Measurements from ENCODE around the gene GABRG3. TPM values are rescaled to one million over a fixed set of nuclear protein-coding genes. Genes with fewer than 3 reads are reported as not detected.

Gene GABRG3
- total and polyA plus RNA-seq, 4 donors: 0.02 to 0.19 TPM; not detected in 2

DNA sequence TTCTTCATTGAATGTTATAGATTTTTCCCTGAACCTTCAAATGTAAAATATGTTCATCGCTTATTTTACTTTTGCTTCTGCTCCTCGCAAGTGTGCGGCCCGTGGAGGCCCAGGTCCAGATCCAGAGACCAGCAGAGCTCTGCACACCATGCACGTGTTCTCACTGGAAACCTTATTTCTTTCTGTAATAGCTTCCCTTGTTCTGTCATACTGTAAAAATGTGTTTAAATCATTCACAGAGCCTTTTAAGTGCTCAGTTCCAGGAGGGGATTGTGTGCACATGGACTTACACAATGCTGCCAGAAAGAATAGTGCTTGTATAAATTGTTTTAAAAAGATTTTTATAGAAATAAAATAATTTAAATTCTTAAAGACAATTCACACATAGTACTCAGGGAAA lies 359.3 kb downstream of the GABRG3 start:
- Histone ChIP-seq H3K27ac (ENCODE audit: low read depth in 1 of 2, low read length in 2 of 2) (no peak overlapping the region), H3K4me1 (ENCODE audit: control insufficient read depth in 4 of 4, insufficient read depth in 4 of 4, low read length in 3 of 4) (no peaks in the 10 kb centered on the region), H3K9me3 (ENCODE audit: control insufficient read depth in 4 of 4, low read length in 3 of 4) (no peaks in the 10 kb centered on the region), H3K9ac (ENCODE audit: low read depth in 1 of 2, low read length in 2 of 2) (no peak overlapping the region), H3K27me3 (ENCODE audit: control insufficient read depth in 4 of 4, insufficient read depth in 4 of 4, low read length in 3 of 4) (no peaks in the 10 kb centered on the region), H3K36me3 (ENCODE audit: control insufficient read depth in 4 of 4, insufficient read depth in 3 of 4, low read depth in 1 of 4, low read length in 3 of 4) (no peaks in the 10 kb centered on the region), H3K4me3 (ENCODE audit: low read depth in 1 of 3, low read length in 3 of 3) (no peak overlapping the region)
- no peak for TF ChIP-seq TAF1 (conservative IDR thresholded peaks at IDR 0.05)
- TF ChIP-seq EGR1 (IDR thresholded peaks at IDR 0.05; ENCODE audit: low read depth in 2 of 2): no peak
- no peak for TF ChIP-seq RAD21 (IDR thresholded peaks at IDR 0.05)
- TF ChIP-seq RXRA (IDR thresholded peaks at IDR 0.05): no peak
- TF ChIP-seq, protein P1, sequence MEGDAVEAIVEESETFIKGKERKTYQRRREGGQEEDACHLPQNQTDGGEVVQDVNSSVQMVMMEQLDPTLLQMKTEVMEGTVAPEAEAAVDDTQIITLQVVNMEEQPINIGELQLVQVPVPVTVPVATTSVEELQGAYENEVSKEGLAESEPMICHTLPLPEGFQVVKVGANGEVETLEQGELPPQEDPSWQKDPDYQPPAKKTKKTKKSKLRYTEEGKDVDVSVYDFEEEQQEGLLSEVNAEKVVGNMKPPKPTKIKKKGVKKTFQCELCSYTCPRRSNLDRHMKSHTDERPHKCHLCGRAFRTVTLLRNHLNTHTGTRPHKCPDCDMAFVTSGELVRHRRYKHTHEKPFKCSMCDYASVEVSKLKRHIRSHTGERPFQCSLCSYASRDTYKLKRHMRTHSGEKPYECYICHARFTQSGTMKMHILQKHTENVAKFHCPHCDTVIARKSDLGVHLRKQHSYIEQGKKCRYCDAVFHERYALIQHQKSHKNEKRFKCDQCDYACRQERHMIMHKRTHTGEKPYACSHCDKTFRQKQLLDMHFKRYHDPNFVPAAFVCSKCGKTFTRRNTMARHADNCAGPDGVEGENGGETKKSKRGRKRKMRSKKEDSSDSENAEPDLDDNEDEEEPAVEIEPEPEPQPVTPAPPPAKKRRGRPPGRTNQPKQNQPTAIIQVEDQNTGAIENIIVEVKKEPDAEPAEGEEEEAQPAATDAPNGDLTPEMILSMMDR (IDR thresholded peaks at IDR 0.05; ENCODE audit: low read depth, low read length, missing input control): no peak
- TF ChIP-seq FOXA2 (IDR thresholded peaks at IDR 0.05): no peak
- TF ChIP-seq, protein P2, sequence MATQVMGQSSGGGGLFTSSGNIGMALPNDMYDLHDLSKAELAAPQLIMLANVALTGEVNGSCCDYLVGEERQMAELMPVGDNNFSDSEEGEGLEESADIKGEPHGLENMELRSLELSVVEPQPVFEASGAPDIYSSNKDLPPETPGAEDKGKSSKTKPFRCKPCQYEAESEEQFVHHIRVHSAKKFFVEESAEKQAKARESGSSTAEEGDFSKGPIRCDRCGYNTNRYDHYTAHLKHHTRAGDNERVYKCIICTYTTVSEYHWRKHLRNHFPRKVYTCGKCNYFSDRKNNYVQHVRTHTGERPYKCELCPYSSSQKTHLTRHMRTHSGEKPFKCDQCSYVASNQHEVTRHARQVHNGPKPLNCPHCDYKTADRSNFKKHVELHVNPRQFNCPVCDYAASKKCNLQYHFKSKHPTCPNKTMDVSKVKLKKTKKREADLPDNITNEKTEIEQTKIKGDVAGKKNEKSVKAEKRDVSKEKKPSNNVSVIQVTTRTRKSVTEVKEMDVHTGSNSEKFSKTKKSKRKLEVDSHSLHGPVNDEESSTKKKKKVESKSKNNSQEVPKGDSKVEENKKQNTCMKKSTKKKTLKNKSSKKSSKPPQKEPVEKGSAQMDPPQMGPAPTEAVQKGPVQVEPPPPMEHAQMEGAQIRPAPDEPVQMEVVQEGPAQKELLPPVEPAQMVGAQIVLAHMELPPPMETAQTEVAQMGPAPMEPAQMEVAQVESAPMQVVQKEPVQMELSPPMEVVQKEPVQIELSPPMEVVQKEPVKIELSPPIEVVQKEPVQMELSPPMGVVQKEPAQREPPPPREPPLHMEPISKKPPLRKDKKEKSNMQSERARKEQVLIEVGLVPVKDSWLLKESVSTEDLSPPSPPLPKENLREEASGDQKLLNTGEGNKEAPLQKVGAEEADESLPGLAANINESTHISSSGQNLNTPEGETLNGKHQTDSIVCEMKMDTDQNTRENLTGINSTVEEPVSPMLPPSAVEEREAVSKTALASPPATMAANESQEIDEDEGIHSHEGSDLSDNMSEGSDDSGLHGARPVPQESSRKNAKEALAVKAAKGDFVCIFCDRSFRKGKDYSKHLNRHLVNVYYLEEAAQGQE (IDR thresholded peaks at IDR 0.05): no peak
- TF ChIP-seq MAX (IDR thresholded peaks at IDR 0.05): no peak
- TF ChIP-seq ZBTB33 (IDR thresholded peaks at IDR 0.05): no peak
- TF ChIP-seq, protein P3, sequence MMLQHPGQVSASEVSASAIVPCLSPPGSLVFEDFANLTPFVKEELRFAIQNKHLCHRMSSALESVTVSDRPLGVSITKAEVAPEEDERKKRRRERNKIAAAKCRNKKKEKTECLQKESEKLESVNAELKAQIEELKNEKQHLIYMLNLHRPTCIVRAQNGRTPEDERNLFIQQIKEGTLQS (IDR thresholded peaks at IDR 0.05): no peak
- TF ChIP-seq SP1 (IDR thresholded peaks at IDR 0.05): no peak
- 89% methylated on average over 5 of the region's 5 CpGs for WGBS
- DNase-seq (ENCODE audit: low spot score): no peak

GRCh38 chr15:27336676-27337075 lies 365.7 kb downstream of the GABRG3 start:
- Histone ChIP-seq H3K27me3 (ENCODE audit: control insufficient read depth in 4 of 4, insufficient read depth in 4 of 4, low read length in 3 of 4) (peaks cover 0 to 3% (median 0%) of the 10 kb centered on the region in 4 donors), H3K9ac (ENCODE audit: low read depth in 1 of 2, low read length in 2 of 2) (no peak overlapping the region), H3K27ac (ENCODE audit: low read depth in 1 of 2, low read length in 2 of 2) (no peak overlapping the region), H3K9me3 (ENCODE audit: control insufficient read depth in 4 of 4, low read length in 3 of 4) (no peaks in the 10 kb centered on the region), H3K4me1 (ENCODE audit: control insufficient read depth in 4 of 4, insufficient read depth in 4 of 4, low read length in 3 of 4) (no peaks in the 10 kb centered on the region), H3K4me3 (ENCODE audit: low read depth in 1 of 3, low read length in 3 of 3) (no peak overlapping the region), H3K36me3 (ENCODE audit: control insufficient read depth in 4 of 4, insufficient read depth in 3 of 4, low read depth in 1 of 4, low read length in 3 of 4) (no peaks in the 10 kb centered on the region)
- no peak for TF ChIP-seq HNF4G (IDR thresholded peaks at IDR 0.05)
- no peak for TF ChIP-seq FOXA1 (IDR thresholded peaks at IDR 0.05)
- no peak for TF ChIP-seq RAD21 (IDR thresholded peaks at IDR 0.05)
- TF ChIP-seq ZBTB33 (IDR thresholded peaks at IDR 0.05): no peak
- no peak for TF ChIP-seq YY1 (IDR thresholded peaks at IDR 0.05)
- TF ChIP-seq, protein P3 (IDR thresholded peaks at IDR 0.05): no peak
- 42% methylated on average over 1 of the region's 1 CpG for WGBS
- no peak for DNase-seq (ENCODE audit: low spot score)

All from liver (tissue), 9 donors.